Tibial nerve (tissue), 4 donors: Measurements from ENCODE around the gene STON2.

ENCODE experiments used
- CTCF ChIP-seq, 5 experiments: fragments of 200-600 bp in 3 of 5; fragments of 450-650 bp in 2 of 5; sonication (generic) in 3 of 5; IDR thresholded peaks; one replicate each; pipeline ENCODE4 v1.5.1; 2016 to 2019; ENCODE audit warnings: antibody characterized with exemption in 5 of 5, mild to moderate bottlenecking in 3 of 5, moderate library complexity in 2 of 5
- EP300 ChIP-seq, 2 donors: sonication (generic); formaldehyde crosslinking; IDR thresholded peaks; one replicate each; pipeline ENCODE4 v1.6.1; 2017; ENCODE audit warnings: antibody characterized with exemption in 2 of 2, mild to moderate bottlenecking in 1 of 2
- POLR2A ChIP-seq, 2 donors: fragments of 450-650 bp; IDR thresholded peaks; one replicate each; pipeline ENCODE4 v1.6.1; 2017; ENCODE audit warnings: antibody characterized with exemption in 2 of 2, mild to moderate bottlenecking in 2 of 2, moderate library complexity in 2 of 2

DNA sequence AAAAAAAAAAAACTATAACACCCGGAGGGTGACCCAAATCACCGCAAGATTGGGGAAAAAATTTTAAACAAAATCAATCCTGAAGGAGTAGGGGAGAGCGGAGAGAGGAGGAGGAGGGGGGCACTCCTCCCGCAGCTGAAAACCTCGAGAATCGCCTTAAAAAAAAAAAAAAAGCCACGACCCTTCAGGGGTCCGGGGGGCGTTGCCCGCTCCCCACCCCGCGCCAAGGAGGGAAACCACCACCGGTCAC is 179.6 kb downstream of the STON2 start:
- no peak for TF ChIP-seq CTCF (IDR thresholded peaks at IDR 0.05)
- TF ChIP-seq POLR2A (IDR thresholded peaks at IDR 0.05) = no peak
- TF ChIP-seq EP300 (IDR thresholded peaks at IDR 0.05) = no peak
